HepG2 (cell line): ENCODE data around the gene PPP1R9A. TPM values are rescaled to one million over a fixed set of nuclear protein-coding genes. Genes with fewer than 3 reads are reported as not detected.

Experiments used
- ATAC-seq: fragments of 200-7000 bp; cut with Tn5 transposase; 3 replicates; pipeline ENCODE4 v1.9.1; 2020; ENCODE audit warnings: mild to moderate bottlenecking, moderate library complexity
- BruUV-seq: library from RNA; stranded (reverse); fragments of 400-500 nt; replicated peaks from 2 replicates; lab custom pipeline; 2021; lab: Mats Ljungman, UMichigan
- CTCF ChIA-PET: fragments of 300-600 bp; formaldehyde crosslinking; extraction: SDS; loops from one replicate; lab custom pipeline; 2021; ENCODE audit warnings: low total read pairs, inconsistent platforms, low intra/inter-chr PET ratio; lab: Yijun Ruan, JAX
- POLR2A ChIA-PET: fragments of 350-600 bp; sonication (Branson Sonifier 250); formaldehyde crosslinking; loops from one replicate; lab custom pipeline; 2020; ENCODE audit warnings: antibody characterized with exemption, inconsistent platforms; lab: Yijun Ruan, JAX
- DNase-seq: peaks from one replicate; pipeline ENCODE4 v3.0.0-alpha.2; 2015; ENCODE audit warnings: low spot score
- FAIRE-seq: peaks from 3 replicates; lab custom pipeline; 2011; peaks lifted over from hg19 to GRCh38; lab: Jason Lieb, UNC
- H2AFZ ChIP-seq: one replicate; pipeline ENCODE4 v1.6.1; 2011; ENCODE audit warnings: low read length, inconsistent platforms
- H3K27ac ChIP-seq: fragments of 300-600 bp; 3 replicates; pipeline ENCODE4 v1.8.0; 2011; ENCODE audit warnings: mixed run types, mild to moderate bottlenecking, mixed read lengths, low read length, inconsistent platforms; ENCODE audit not compliant: insufficient read depth; ENCODE audit errors: extremely low read length
- H3K27me3 ChIP-seq, 2 experiments: fragments of 200-600 bp in 1 of 2; 2 replicates in 1 of 2; 3 replicates in 1 of 2; pipeline versions ENCODE4 v1.6.0 to v1.8.0; 2011; ENCODE audit warnings: low read length in 2 of 2, mild to moderate bottlenecking in 2 of 2, moderate library complexity in 2 of 2, inconsistent platforms in 1 of 2; ENCODE audit not compliant: insufficient read depth in 2 of 2, control insufficient read depth in 1 of 2
- H3K36me3 ChIP-seq, 2 experiments: fragments of 200-600 bp in 1 of 2; replicated peaks in 1 of 2; 2 replicates in 1 of 2; 3 replicates in 1 of 2; pipeline versions ENCODE4 v1.5.1 to v1.8.0; 2011; ENCODE audit warnings: low read length in 2 of 2, inconsistent platforms in 1 of 2; ENCODE audit not compliant: insufficient read depth in 2 of 2, control insufficient read depth in 1 of 2
- H3K4me1 ChIP-seq: 2 replicates; pipeline ENCODE4 v1.5.1; 2012; ENCODE audit warnings: low read length, inconsistent platforms; ENCODE audit not compliant: insufficient read depth
- H3K4me2 ChIP-seq: 2 replicates; pipeline ENCODE4 v1.6.0; 2011; ENCODE audit warnings: low read depth, low read length, inconsistent platforms
- H3K4me3 ChIP-seq, 3 experiments: fragments of 200-600 bp in 1 of 3; sonication (generic), shearing (Covaris generic) in 1 of 3; replicated peaks in 1 of 3; 2 replicates each; pipeline ENCODE4 v1.5.1; 2011 to 2016; ENCODE audit warnings: low read length in 3 of 3, inconsistent platforms in 2 of 3, low read depth in 2 of 3, mild to moderate bottlenecking in 2 of 3, control low read depth in 1 of 3, mixed read lengths in 1 of 3; ENCODE audit not compliant: insufficient read depth in 1 of 3
- H3K79me2 ChIP-seq: one replicate; pipeline ENCODE4 v1.6.1; 2011; ENCODE audit warnings: low read length, inconsistent platforms; ENCODE audit not compliant: insufficient read depth
- H3K9ac ChIP-seq: 2 replicates; pipeline ENCODE4 v1.6.0; 2011; ENCODE audit warnings: mild to moderate bottlenecking, low read depth, low read length, inconsistent platforms; ENCODE audit not compliant: insufficient read depth
- H3K9me3 ChIP-seq: 2 replicates; pipeline ENCODE4 v1.5.1; 2012; ENCODE audit warnings: mild to moderate bottlenecking, low read length
- H4K20me1 ChIP-seq: 2 replicates; pipeline ENCODE4 v1.6.0; 2011; ENCODE audit warnings: inconsistent platforms, mild to moderate bottlenecking, low read length, moderate library complexity; ENCODE audit not compliant: insufficient read depth
- LBX2 ChIP-seq: sonication (generic); formaldehyde crosslinking; IDR thresholded peaks from 2 replicates; pipeline ENCODE4 v1.5.0; 2020; ENCODE audit warnings: missing genetic modification reagents, mild to moderate bottlenecking, borderline replicate concordance
- NFKBIZ ChIP-seq: IDR thresholded peaks from 2 replicates; pipeline ENCODE4 v1.6.1; 2018; ENCODE audit warnings: missing genetic modification reagents, missing compliant biosample characterization
- NR2F1 ChIP-seq, 2 experiments: fragments of 450-650 bp in 1 of 2; formaldehyde crosslinking in 1 of 2; IDR thresholded peaks; 2 replicates each; pipeline versions ENCODE4 v1.5.0 to v1.6.1; 2016 to 2020; ENCODE audit warnings: mild to moderate bottlenecking in 1 of 2, missing compliant biosample characterization in 1 of 2, missing genetic modification reagents in 1 of 2, moderate library complexity in 1 of 2
- PBX2 ChIP-seq: IDR thresholded peaks from 2 replicates; pipeline ENCODE4 v1.6.1; 2016; ENCODE audit warnings: control low read depth
- SMC3 ChIP-seq: IDR thresholded peaks from 2 replicates; pipeline ENCODE4 v1.6.1; 2011; ENCODE audit warnings: low read length, improper control_type of control experiment
- TBX2 ChIP-seq: sonication (generic); formaldehyde crosslinking; IDR thresholded peaks from 2 replicates; pipeline ENCODE4 v1.5.0; 2020; ENCODE audit warnings: missing genetic modification reagents, mild to moderate bottlenecking, borderline replicate concordance
- ZNF260 ChIP-seq: sonication (generic); formaldehyde crosslinking; IDR thresholded peaks from 2 replicates; pipeline ENCODE4 v1.4.0; 2020; ENCODE audit warnings: missing genetic modification reagents, low read depth, mild to moderate bottlenecking, borderline replicate concordance
- ZNF274 ChIP-seq: sonication (generic); formaldehyde crosslinking; IDR thresholded peaks from 2 replicates; pipeline ENCODE4 v1.5.1; 2020; ENCODE audit warnings: mild to moderate bottlenecking, missing genetic modification reagents
- ZNF768 ChIP-seq: sonication (generic); formaldehyde crosslinking; IDR thresholded peaks from 2 replicates; pipeline ENCODE4 v1.4.0; 2020; ENCODE audit warnings: missing genetic modification reagents
- ZNF780A ChIP-seq: sonication (generic); formaldehyde crosslinking; IDR thresholded peaks from 2 replicates; pipeline ENCODE4 v1.8.0; 2022; ENCODE audit warnings: mild to moderate bottlenecking, missing genetic modification reagents, moderate library complexity
- WGBS: methylation state at CpG from one replicate; pipeline ENCODE4 v1.1.6; 2017; ENCODE audit warnings: low lambda C conversion rate; 5-methylcytosine and 5-hydroxymethylcytosine counted together
- in situ Hi-C: cut with HindIII; loops from 2 replicates; pipeline ENCODE4 v1.10.0; 2017; ENCODE audit warnings: low pct_unique_long_range_greater_than_20kb; ENCODE audit not compliant: extremely low pct_ligation_motif_present
- intact Hi-C: fragments of 100-400 bp; cut with micrococcal nuclease; formaldehyde crosslinking; loops from one replicate; pipeline ENCODE4 v1.10.0; 2022; ENCODE audit not compliant: unreplicated experiment
- polyA plus RNA-seq, 8 experiments: library from polyadenylated mRNA; depleted of rRNA in 3 of 8; stranded (reverse) in 7 of 8; unstranded in 1 of 8; fragments of >200 nt; fragmentation: Illumina TruSeq in 4 of 8; extraction: Trizol in 4 of 8; gene quantifications; 2 replicates each; pipeline versions ENCODE4 v1.2.1 to v1.2.3, GENCODE V29; 2011 to 2016; ENCODE audit warnings: low read depth in 4 of 8, missing spikeins in 1 of 8, mixed read lengths in 1 of 8; ENCODE audit not compliant: insufficient read depth in 1 of 8
- total RNA-seq, 5 experiments: library from RNA; depleted of rRNA; stranded (reverse); fragments of >200 nt; fragmentation: Illumina TruSeq; extraction: Trizol; gene quantifications; 2 replicates each; pipeline ENCODE4 v1.2.3, GENCODE V29; 2016; ENCODE audit warnings: low read depth in 1 of 5

The PPP1R9A gene
- total and polyA plus RNA-seq, 2 of the 13 experiments (the other 11 are each of a cell fraction or from before 2014, with no cell fraction given): 11.4 to 31.9 TPM

DNA sequence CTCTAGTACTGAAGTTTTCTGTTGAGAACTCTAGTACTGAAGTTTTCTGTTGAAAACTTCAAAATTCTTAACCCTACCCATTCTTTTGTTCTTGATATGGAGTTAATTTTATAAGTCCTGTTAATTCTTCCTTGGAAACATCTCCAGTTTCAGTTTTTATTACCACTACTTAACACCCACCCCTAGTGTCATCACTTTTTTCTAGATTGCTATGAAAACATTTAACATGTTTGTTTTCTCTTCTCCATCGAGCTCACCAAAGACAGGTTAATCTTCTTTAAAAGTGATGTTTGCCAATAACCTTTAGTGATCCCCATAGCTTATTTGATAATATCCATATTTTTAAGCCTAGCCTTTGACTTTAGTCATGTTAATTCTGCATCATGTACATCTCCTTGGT, 147.9 kb downstream of the PPP1R9A start:
- Histone ChIP-seq H3K4me1 (no peaks in the 10 kb centered on the region), H3K9me3 (no peaks in the 10 kb centered on the region), H3K4me3 (no peak overlapping the region), H4K20me1 (no peaks in the 10 kb centered on the region), H3K79me2 (no peaks in the 10 kb centered on the region), H3K36me3 (no peaks in the 10 kb centered on the region), H2AFZ (no peak overlapping the region), H3K27ac (no peak overlapping the region), H3K9ac (no peak overlapping the region), H3K27me3 (no peaks in the 10 kb centered on the region), H3K4me2 (no peak overlapping the region)
- no peak for TF ChIP-seq ZNF768
- intact Hi-C loops: no loop called here
- ChIA-PET POLR2A (no interaction called here), CTCF (no interaction called here)
- FAIRE-seq: no peak
- in situ Hi-C loops: no loop called here
- BruUV-seq: no TSS peak
- DNase-seq: no peak
- ATAC-seq: no peak
- 76% methylated on average over 1 of the region's 1 CpG for WGBS

DNA sequence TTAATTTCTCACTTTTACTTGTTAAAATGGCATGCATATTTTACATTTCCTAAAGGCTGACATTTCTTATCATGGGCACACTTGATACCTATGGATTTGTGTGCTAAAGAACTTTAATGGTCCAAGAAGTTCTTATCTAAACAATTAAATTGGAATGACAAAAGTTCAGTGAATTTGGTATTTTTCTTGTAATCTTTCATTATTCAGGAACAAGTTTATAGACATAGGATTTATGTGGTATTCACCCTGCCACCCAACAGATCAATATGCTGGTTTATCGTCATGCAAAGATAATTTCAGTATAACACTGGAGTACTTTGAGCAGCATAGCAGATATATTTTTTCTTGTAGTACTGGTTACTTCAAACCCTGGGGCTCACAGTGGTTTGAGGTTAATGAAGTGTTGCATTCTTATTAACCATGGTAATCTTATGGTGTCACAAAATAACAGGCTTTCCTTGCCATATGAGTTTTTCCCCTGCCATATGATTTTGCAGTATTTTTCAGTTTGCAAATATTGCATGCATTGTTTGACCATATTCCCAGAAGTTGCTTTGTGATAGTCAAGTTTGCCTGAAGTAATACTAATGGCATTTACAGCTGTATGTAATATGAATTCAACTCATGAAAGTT, 148.8 kb downstream of the PPP1R9A start:
- in situ Hi-C loops: no loop called here
- Histone ChIP-seq H2AFZ (no peak overlapping the region), H3K27me3 (no peaks in the 10 kb centered on the region), H4K20me1 (no peaks in the 10 kb centered on the region), H3K36me3 (no peaks in the 10 kb centered on the region), H3K9ac (no peak overlapping the region), H3K4me2 (no peak overlapping the region), H3K4me1 (no peaks in the 10 kb centered on the region), H3K27ac (no peak overlapping the region), H3K9me3 (no peaks in the 10 kb centered on the region), H3K79me2 (no peaks in the 10 kb centered on the region), H3K4me3 (no peak overlapping the region)
- ChIA-PET POLR2A (no interaction called here), CTCF (no interaction called here)
- intact Hi-C loops: no loop called here
- DNase-seq (no peak), FAIRE-seq (no peak), ATAC-seq (no peak)
- no peak for TF ChIP-seq ZNF260 (CRISPR knock-in tag)
- TF ChIP-seq ZNF780A (CRISPR knock-in tag): no peak
- no peak for TF ChIP-seq NFKBIZ (CRISPR knock-in tag)
- TF ChIP-seq NR2F1 (CRISPR knock-in tag; IDR thresholded peaks at IDR 0.05): no peak
- no peak for TF ChIP-seq SMC3
- no peak for TF ChIP-seq ZNF274 (CRISPR knock-in tag)
- TF ChIP-seq PBX2: no peak
- TF ChIP-seq LBX2 (CRISPR knock-in tag): no peak
- TF ChIP-seq TBX2: no peak
- 94% methylated on average over 1 of the region's 1 CpG for WGBS
- BruUV-seq: no TSS peak
